B cell (primary cell): Measurements from ENCODE around the gene DDX54.

Experiments used
- EZH2 ChIP-seq: IDR thresholded peaks from 2 replicates; pipeline ENCODE4 v1.6.1; 2012; ENCODE audit warnings: borderline replicate concordance, low read depth, mild to moderate bottlenecking, moderate library complexity, low read length; ENCODE audit not compliant: insufficient read depth, poor library complexity, severe bottlenecking
- TF ChIP-seq, protein P1 (sequence below): fragments of 200-600 bp; IDR thresholded peaks from one replicate; pipeline ENCODE4 v1.8.0; 2022; ENCODE audit warnings: antibody characterized with exemption, mild to moderate bottlenecking

DNA sequence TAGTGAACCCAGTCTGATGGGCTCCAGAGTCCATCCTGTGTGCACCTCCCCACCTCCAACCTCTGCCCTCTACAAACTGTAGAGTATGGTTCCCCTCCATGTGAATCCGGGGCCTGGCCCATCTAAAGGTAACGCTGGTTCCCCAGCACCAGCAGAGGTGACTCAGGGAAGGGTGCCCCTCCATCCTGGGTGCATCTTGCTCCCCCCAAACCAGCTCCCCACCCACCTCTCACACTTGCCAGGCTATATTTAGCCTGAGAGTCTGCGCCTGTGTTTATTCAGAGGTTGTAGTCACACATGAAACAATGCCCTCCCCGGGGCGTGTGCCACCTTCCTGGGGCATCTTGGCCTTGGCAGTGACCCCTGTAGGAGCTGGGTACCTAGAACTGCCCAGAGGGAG, 75.9 kb downstream of the DDX54 start:
- TF ChIP-seq, protein P1, sequence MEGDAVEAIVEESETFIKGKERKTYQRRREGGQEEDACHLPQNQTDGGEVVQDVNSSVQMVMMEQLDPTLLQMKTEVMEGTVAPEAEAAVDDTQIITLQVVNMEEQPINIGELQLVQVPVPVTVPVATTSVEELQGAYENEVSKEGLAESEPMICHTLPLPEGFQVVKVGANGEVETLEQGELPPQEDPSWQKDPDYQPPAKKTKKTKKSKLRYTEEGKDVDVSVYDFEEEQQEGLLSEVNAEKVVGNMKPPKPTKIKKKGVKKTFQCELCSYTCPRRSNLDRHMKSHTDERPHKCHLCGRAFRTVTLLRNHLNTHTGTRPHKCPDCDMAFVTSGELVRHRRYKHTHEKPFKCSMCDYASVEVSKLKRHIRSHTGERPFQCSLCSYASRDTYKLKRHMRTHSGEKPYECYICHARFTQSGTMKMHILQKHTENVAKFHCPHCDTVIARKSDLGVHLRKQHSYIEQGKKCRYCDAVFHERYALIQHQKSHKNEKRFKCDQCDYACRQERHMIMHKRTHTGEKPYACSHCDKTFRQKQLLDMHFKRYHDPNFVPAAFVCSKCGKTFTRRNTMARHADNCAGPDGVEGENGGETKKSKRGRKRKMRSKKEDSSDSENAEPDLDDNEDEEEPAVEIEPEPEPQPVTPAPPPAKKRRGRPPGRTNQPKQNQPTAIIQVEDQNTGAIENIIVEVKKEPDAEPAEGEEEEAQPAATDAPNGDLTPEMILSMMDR: no peak
- no peak for TF ChIP-seq EZH2
